Neuronal stem cell (in vitro differentiated cells): ENCODE results near the gene SS18L1.

Experiments
- DNase-seq: peaks from one replicate; pipeline ENCODE4 v3.0.0-alpha.2; 2013; ENCODE audit warnings: low spot score
- H2AFZ ChIP-seq: one replicate; pipeline ENCODE4 v1.6.1; 2013; ENCODE audit warnings: mild to moderate bottlenecking, low read length, inconsistent platforms
- H2AK5ac ChIP-seq: 2 replicates; pipeline ENCODE4 v1.6.1; 2013; ENCODE audit warnings: low read depth, mild to moderate bottlenecking, inconsistent platforms, low read length, moderate library complexity, mixed read lengths
- H2BK120ac ChIP-seq: 2 replicates; pipeline ENCODE4 v1.6.1; 2013; ENCODE audit warnings: low read depth, mild to moderate bottlenecking, inconsistent platforms, low read length, moderate library complexity, mixed read lengths
- H2BK12ac ChIP-seq: one replicate; pipeline ENCODE4 v1.6.1; 2013; ENCODE audit warnings: low read length, inconsistent platforms
- H2BK15ac ChIP-seq: 2 replicates; pipeline ENCODE4 v1.6.1; 2013; ENCODE audit warnings: mild to moderate bottlenecking, low read length, inconsistent platforms, mixed read lengths
- H2BK5ac ChIP-seq: one replicate; pipeline ENCODE4 v1.6.1; 2013; ENCODE audit warnings: inconsistent platforms, mild to moderate bottlenecking, low read length, moderate library complexity
- H3K14ac ChIP-seq: one replicate; pipeline ENCODE4 v1.6.1; 2013; ENCODE audit warnings: low read length, inconsistent platforms
- H3K18ac ChIP-seq: 2 replicates; pipeline ENCODE4 v1.6.1; 2013; ENCODE audit warnings: low read length, inconsistent platforms
- H3K23ac ChIP-seq: 2 replicates; pipeline ENCODE4 v1.6.1; 2013; ENCODE audit warnings: low read depth, mild to moderate bottlenecking, mixed read lengths, low read length, inconsistent platforms; ENCODE audit not compliant: poor library complexity
- H3K27ac ChIP-seq: replicated peaks from 3 replicates; pipeline ENCODE4 v1.5.1; 2013; ENCODE audit warnings: low read length, inconsistent platforms
- H3K27me3 ChIP-seq, 3 experiments: 2 replicates each; pipeline ENCODE4 v1.6.1; 2013; ENCODE audit warnings: low read length in 3 of 3, mild to moderate bottlenecking in 2 of 3, inconsistent platforms in 1 of 3, low read depth in 1 of 3, mixed read lengths in 1 of 3, moderate library complexity in 1 of 3; ENCODE audit not compliant: control insufficient read depth in 3 of 3, insufficient read depth in 3 of 3
- H3K36me3 ChIP-seq, 2 donors: replicated peaks in 1 of 2; 2 replicates each; pipeline ENCODE4 v1.6.1; 2013; ENCODE audit warnings: low read length in 2 of 2; ENCODE audit not compliant: control insufficient read depth in 2 of 2, insufficient read depth in 2 of 2
- H3K4ac ChIP-seq: 2 replicates; pipeline ENCODE4 v1.6.1; 2013; ENCODE audit warnings: inconsistent platforms, mild to moderate bottlenecking, low read length, moderate library complexity
- H3K4me1 ChIP-seq, 2 donors: 1 replicate in 1 of 2; 2 replicates in 1 of 2; pipeline ENCODE4 v1.6.1; 2013; ENCODE audit warnings: low read length in 2 of 2, low read depth in 1 of 2; ENCODE audit not compliant: control insufficient read depth in 2 of 2, insufficient read depth in 1 of 2
- H3K4me2 ChIP-seq: one replicate; pipeline ENCODE4 v1.6.1; 2013; ENCODE audit warnings: mild to moderate bottlenecking, low read length, inconsistent platforms; ENCODE audit not compliant: insufficient read depth, poor library complexity, severe bottlenecking
- H3K4me3 ChIP-seq, 2 donors: 2 replicates each; pipeline ENCODE4 v1.5.1; 2013; ENCODE audit warnings: low read length in 2 of 2, mild to moderate bottlenecking in 2 of 2, inconsistent platforms in 1 of 2, moderate library complexity in 1 of 2
- H3K79me1 ChIP-seq: one replicate; pipeline ENCODE4 v1.6.1; 2013; ENCODE audit warnings: low read depth, mild to moderate bottlenecking, inconsistent platforms, low read length, moderate library complexity
- H3K9ac ChIP-seq: one replicate; pipeline ENCODE4 v1.6.1; 2013; ENCODE audit warnings: mild to moderate bottlenecking, low read depth, low read length, inconsistent platforms; ENCODE audit not compliant: poor library complexity
- H3K9me3 ChIP-seq, 2 donors: replicated peaks in 1 of 2; 2 replicates each; pipeline versions ENCODE3 to v1.6.1; 2013; ENCODE audit warnings: low read length in 2 of 2, mild to moderate bottlenecking in 2 of 2, inconsistent platforms in 1 of 2, low read depth in 1 of 2, mixed read lengths in 1 of 2, moderate library complexity in 1 of 2; ENCODE audit not compliant: control insufficient read depth in 2 of 2, insufficient read depth in 1 of 2
- H4K8ac ChIP-seq: one replicate; pipeline ENCODE4 v1.6.1; 2013; ENCODE audit warnings: low read depth, mild to moderate bottlenecking, inconsistent platforms, low read length, moderate library complexity
- H4K91ac ChIP-seq: one replicate; pipeline ENCODE4 v1.6.1; 2013; ENCODE audit warnings: low read length, low read depth, mild to moderate bottlenecking, inconsistent platforms; ENCODE audit not compliant: poor library complexity
- WGBS, 2 donors: extraction: QIAGEN DNeasy Blood & Tissue Kit; methylation state at CpG; one replicate each; pipeline ENCODE4 v1.1.7; 2013; ENCODE audit warnings: missing lambda C conversion rate in 2 of 2, mixed read lengths in 1 of 2; ENCODE audit not compliant: insufficient read length in 2 of 2, insufficient replicate concordance in 1 of 2; ENCODE audit errors: extremely low coverage in 2 of 2; 5-methylcytosine and 5-hydroxymethylcytosine counted together

The SS18L1 gene

DNA sequence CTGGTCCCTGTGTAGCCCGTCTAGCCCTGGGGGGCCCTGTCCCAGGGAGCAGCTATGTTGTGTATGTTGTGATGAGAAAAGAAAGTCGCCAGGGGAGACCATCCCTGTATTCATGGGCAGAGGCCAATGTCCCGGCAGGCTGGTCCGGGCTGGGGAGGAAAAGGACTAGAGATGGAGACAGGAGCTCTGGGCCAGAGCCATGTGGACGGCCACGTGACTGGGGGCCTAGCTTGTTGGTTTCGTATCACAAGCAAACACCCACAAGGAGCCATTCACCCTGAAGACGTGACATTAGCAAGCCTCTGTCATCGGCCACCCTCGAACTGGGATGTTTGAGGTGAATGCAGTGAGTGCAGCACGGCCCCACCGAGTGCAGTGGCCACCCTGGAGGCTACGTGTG lies 79.4 kb downstream of the SS18L1 start:
- no CpG with 5 or more reads among the region's 13 CpGs for WGBS, 2 donors
- H3K9ac ChIP-seq = peak overlapping the region; percentile 53
- no peak overlapping the region for H2AFZ ChIP-seq
- peaks cover 7 to 91% (median 33%) of the 10 kb centered on the region in 3 experiments for H3K27me3 ChIP-seq
- H2AK5ac ChIP-seq = no peak overlapping the region
- peak overlapping the region; percentile 57 for H3K18ac ChIP-seq
- no peak overlapping the region for H3K4me3 ChIP-seq
- peak overlapping the region; percentile 22 for H2BK12ac ChIP-seq
- no peaks in the 10 kb centered on the region for H3K36me3 ChIP-seq
- no peak overlapping the region for H4K8ac ChIP-seq
- H3K14ac ChIP-seq = peak overlapping the region; percentile 56
- no peaks in the 10 kb centered on the region for H3K79me1 ChIP-seq
- peaks cover 0 to 2% of the 10 kb centered on the region in 2 donors for H3K9me3 ChIP-seq
- H2BK15ac ChIP-seq = no peak overlapping the region
- H3K4me2 ChIP-seq = no peak overlapping the region
- H3K27ac ChIP-seq = no peak overlapping the region
- H4K91ac ChIP-seq = no peak overlapping the region
- peaks cover 26 to 32% of the 10 kb centered on the region in 2 donors for H3K4me1 ChIP-seq
- peak overlapping the region; percentile 65 for H3K23ac ChIP-seq
- H2BK5ac ChIP-seq = no peak overlapping the region
- no peak overlapping the region for H2BK120ac ChIP-seq
- DNase-seq = no peak
- H3K4ac ChIP-seq = no peak overlapping the region

DNA sequence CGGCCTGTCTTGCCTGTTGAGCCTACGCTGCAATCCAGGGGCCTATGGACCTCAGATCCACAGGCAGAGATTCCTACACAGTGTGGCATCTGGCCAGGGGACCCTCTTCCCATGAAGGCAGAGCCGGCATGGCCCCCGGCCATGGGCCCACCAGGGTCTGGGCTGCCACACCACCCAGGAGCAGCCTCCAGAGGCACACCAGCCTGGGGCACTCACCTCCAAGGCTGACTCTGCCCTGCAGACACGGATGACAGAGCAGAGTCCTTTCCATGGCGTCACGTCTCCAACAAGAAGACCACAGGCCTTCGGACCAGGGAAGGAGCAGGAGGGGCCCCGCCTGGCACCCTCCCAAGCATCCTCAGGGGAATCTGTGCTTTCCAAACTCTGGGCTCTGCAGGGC lies 80.0 kb downstream of the SS18L1 start:
- Histone ChIP-seq H2AK5ac (no peak overlapping the region), H3K36me3 (no peaks in the 10 kb centered on the region), H3K4me1 (peaks cover 22 to 27% of the 10 kb centered on the region in 2 donors), H3K9me3 (peaks cover 0 to 2% of the 10 kb centered on the region in 2 donors), H3K27ac (no peak overlapping the region), H3K14ac (peak overlapping the region; percentile 64), H3K79me1 (no peaks in the 10 kb centered on the region), H2BK12ac (peak overlapping the region; percentile 4), H3K9ac (no peak overlapping the region), H2AFZ (no peak overlapping the region), H3K23ac (no peak overlapping the region), H3K18ac (no peak overlapping the region), H3K4me2 (no peak overlapping the region), H3K4me3 (no peak overlapping the region), H2BK15ac (peak overlapping the region; percentile 45), H2BK120ac (no peak overlapping the region), H2BK5ac (no peak overlapping the region), H4K8ac (no peak overlapping the region), H3K27me3 (peaks cover 7 to 85% (median 27%) of the 10 kb centered on the region in 3 experiments), H4K91ac (no peak overlapping the region), H3K4ac (no peak overlapping the region)
- no CpG with 5 or more reads among the region's 9 CpGs for WGBS, 2 donors
- DNase-seq = no peak

DNA sequence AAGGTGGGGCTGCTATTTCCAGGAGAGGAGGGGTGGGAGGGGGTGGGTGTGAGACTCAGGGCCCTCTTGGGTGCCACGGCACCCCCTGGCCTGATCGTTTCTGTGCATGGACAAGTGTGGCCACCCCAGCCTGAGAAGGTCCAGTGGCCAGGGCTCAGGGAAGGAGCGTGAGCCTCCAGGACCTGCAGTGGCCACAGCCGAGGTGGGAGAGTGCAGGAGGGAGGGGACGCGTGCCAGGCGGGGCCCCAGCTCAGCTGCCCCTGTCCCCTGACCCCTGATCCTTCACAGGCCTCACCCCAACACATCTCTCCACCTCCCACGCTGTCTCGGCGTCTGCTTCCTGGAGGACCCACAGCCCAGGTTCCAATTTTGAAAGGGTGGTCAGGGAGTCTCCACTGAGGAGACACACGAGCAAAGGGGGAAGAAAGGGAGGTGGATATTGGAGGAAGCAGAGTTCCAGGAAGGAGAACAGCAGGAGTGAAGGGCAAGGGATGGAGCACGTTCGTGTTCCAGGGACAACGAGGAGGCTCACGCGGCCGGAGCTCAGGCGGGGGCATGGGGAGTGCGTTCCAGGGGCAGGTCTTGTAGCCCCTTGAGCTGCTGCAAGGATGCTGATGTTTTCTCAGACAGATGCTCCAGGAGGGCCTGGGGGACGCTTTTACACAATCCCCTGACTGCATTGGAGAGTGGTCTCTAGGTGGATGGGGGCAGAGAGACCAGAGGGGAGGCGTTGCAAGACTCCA lies 80.7 kb downstream of the SS18L1 start:
- Histone ChIP-seq H3K14ac (peak overlapping the region; percentile 64), H2BK120ac (no peak overlapping the region), H3K4ac (no peak overlapping the region), H3K23ac (peak overlapping the region; percentile 43), H3K27me3 (peaks cover 6 to 79% (median 21%) of the 10 kb centered on the region in 3 experiments), H4K8ac (no peak overlapping the region), H2AK5ac (peak overlapping the region; percentile 70), H3K9me3 (peaks cover 0 to 2% of the 10 kb centered on the region in 2 donors), H3K18ac (no peak overlapping the region), H2BK5ac (no peak overlapping the region), H3K9ac (peak overlapping the region; percentile 16), H2AFZ (no peak overlapping the region), H2BK12ac (peak overlapping the region; percentile 84), H3K4me3 (no peak overlapping the region), H3K4me2 (no peak overlapping the region), H3K4me1 (peaks cover 17 to 20% of the 10 kb centered on the region in 2 donors), H3K36me3 (no peaks in the 10 kb centered on the region), H4K91ac (no peak overlapping the region), H3K79me1 (no peaks in the 10 kb centered on the region), H2BK15ac (no peak overlapping the region), H3K27ac (no peak overlapping the region)
- DNase-seq = no peak
- no CpG with 5 or more reads among the region's 21 CpGs for WGBS, 2 donors

DNA sequence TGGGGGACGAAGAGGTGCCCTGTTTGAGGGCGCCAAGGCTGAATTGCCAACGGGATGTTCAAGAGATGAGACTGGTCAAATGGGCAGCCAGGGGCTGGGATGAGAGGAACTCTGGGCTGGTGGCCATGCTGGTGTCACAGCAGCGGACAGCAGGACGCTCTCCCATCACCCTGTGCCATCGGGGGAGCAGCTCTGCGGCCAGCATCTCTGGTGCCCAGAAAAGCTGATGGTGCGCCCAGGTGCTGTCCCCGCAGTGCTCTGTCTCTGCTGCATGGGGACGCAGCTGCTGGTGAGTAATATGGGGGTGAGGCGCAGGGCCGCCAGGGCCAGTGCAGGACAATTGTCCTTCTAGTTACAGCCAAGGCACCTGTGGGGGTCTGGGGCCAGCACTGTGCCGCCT lies 81.5 kb downstream of the SS18L1 start:
- Histone ChIP-seq H3K27me3 (peaks cover 5 to 75% (median 17%) of the 10 kb centered on the region in 3 experiments), H2BK120ac (no peak overlapping the region), H3K4me1 (peaks cover 14 to 16% of the 10 kb centered on the region in 2 donors), H3K27ac (no peak overlapping the region), H3K79me1 (no peaks in the 10 kb centered on the region), H3K9me3 (peaks cover 0 to 4% of the 10 kb centered on the region in 2 donors), H3K18ac (peak overlapping the region; percentile 17), H2BK12ac (no peak overlapping the region), H3K4ac (no peak overlapping the region), H3K14ac (no peak overlapping the region), H3K4me3 (no peak overlapping the region), H2AFZ (no peak overlapping the region), H2BK15ac (no peak overlapping the region), H3K9ac (peak overlapping the region; percentile 21), H3K36me3 (no peaks in the 10 kb centered on the region), H3K23ac (peak overlapping the region; percentile 80), H2BK5ac (no peak overlapping the region), H3K4me2 (no peak overlapping the region), H4K8ac (no peak overlapping the region), H2AK5ac (peak overlapping the region; percentile 70), H4K91ac (no peak overlapping the region)
- DNase-seq = no peak
- WGBS, 2 donors = no CpG with 5 or more reads among the region's 13 CpGs
